WTC11 (cell line): ENCODE results near the gene DCUN1D2. TPM values are rescaled to one million over a fixed set of nuclear protein-coding genes. Genes with fewer than 3 reads are reported as not detected.

ENCODE experiments used
- ATAC-seq: fragments of 200-7000 bp; cut with Tn5 transposase; 2 replicates; pipeline ENCODE4 v1.10.0; 2021; ENCODE audit warnings: mild to moderate bottlenecking, moderate library complexity
- CTCF ChIA-PET: fragments of 300-600 bp; sonication (Branson Sonifier 250); formaldehyde crosslinking; loops from one replicate; lab custom pipeline; 2021; ENCODE audit warnings: antibody characterized with exemption; lab: Charles Lee
- POLR2A ChIA-PET: fragments of 350-600 bp; sonication (Branson Sonifier 250); formaldehyde crosslinking; loops from one replicate; lab custom pipeline; 2021; ENCODE audit warnings: antibody characterized with exemption; lab: Charles Lee
- DNase-seq: peaks from one replicate; pipeline ENCODE4 v3.0.0; 2021; ENCODE audit warnings: low spot score
- H3K27ac Mint-ChIP-seq: 2 replicates; pipeline ENCODE4 v1.8.0; 2021; ENCODE audit warnings: mixed read lengths
- H3K27me3 Mint-ChIP-seq: 2 replicates; pipeline ENCODE4 v1.8.0; 2021; ENCODE audit warnings: low read depth, mild to moderate bottlenecking, moderate library complexity, mixed read lengths
- H3K36me3 Mint-ChIP-seq: 2 replicates; pipeline ENCODE4 v1.8.0; 2021; ENCODE audit warnings: mixed read lengths
- H3K4me1 Mint-ChIP-seq: 2 replicates; pipeline ENCODE4 v1.8.0; 2022; ENCODE audit warnings: mixed read lengths
- H3K4me3 Mint-ChIP-seq: 2 replicates; pipeline ENCODE4 v1.8.0; 2021; ENCODE audit warnings: mild to moderate bottlenecking, moderate library complexity, mixed read lengths
- H3K9me3 Mint-ChIP-seq: 2 replicates; pipeline ENCODE4 v1.8.0; 2021; ENCODE audit warnings: mixed read lengths
- ATF2 ChIP-seq: sonication (generic); formaldehyde crosslinking; IDR thresholded peaks from 2 replicates; pipeline ENCODE4 v1.8.1; 2022; ENCODE audit warnings: low read depth, missing genetic modification reagents, borderline replicate concordance
- ELF4 ChIP-seq: sonication (generic); formaldehyde crosslinking; IDR thresholded peaks from 2 replicates; pipeline ENCODE4 v1.8.1; 2022; ENCODE audit warnings: low read depth, mild to moderate bottlenecking, moderate library complexity, missing genetic modification reagents
- ERG ChIP-seq: fragments of 250-450 bp; sonication (Bioruptor Pico); IDR thresholded peaks from 2 replicates; pipeline ENCODE4 v1.8.0; 2021; ENCODE audit warnings: mild to moderate bottlenecking
- ESRRA ChIP-seq: sonication (generic); formaldehyde crosslinking; IDR thresholded peaks from 2 replicates; pipeline ENCODE4 v1.8.1; 2022; ENCODE audit warnings: mild to moderate bottlenecking, missing genetic modification reagents, borderline replicate concordance
- HMGXB4 ChIP-seq: sonication (generic); formaldehyde crosslinking; IDR thresholded peaks from 2 replicates; pipeline ENCODE4 v1.8.1; 2023; ENCODE audit warnings: mild to moderate bottlenecking, moderate library complexity, missing genetic modification reagents
- NR1H2 ChIP-seq: sonication (generic); formaldehyde crosslinking; IDR thresholded peaks from 2 replicates; pipeline ENCODE4 v1.9.0; 2021; ENCODE audit warnings: mild to moderate bottlenecking, moderate library complexity, missing genetic modification reagents
- OVOL2 ChIP-seq: fragments of 250-450 bp; sonication (Bioruptor Pico); IDR thresholded peaks from 2 replicates; pipeline ENCODE4 v1.9.0; 2021; ENCODE audit warnings: mild to moderate bottlenecking, borderline replicate concordance
- SMAD4 ChIP-seq: sonication (generic); formaldehyde crosslinking; IDR thresholded peaks from 2 replicates; pipeline ENCODE4 v1.8.0; 2022; ENCODE audit warnings: mild to moderate bottlenecking, missing genetic modification reagents
- STAT6 ChIP-seq: sonication (generic); formaldehyde crosslinking; conservative IDR thresholded peaks from 2 replicates; pipeline ENCODE4 v1.8.1; 2023; ENCODE audit warnings: mild to moderate bottlenecking, low read depth, missing genetic modification reagents, moderate library complexity
- TEAD1 ChIP-seq: sonication (generic); formaldehyde crosslinking; IDR thresholded peaks from 2 replicates; pipeline ENCODE4 v1.8.0; 2022; ENCODE audit warnings: mild to moderate bottlenecking, missing genetic modification reagents
- TP53 ChIP-seq: sonication (generic); formaldehyde crosslinking; IDR thresholded peaks from 2 replicates; pipeline ENCODE4 v1.8.1; 2023; ENCODE audit warnings: mild to moderate bottlenecking, missing genetic modification reagents
- ZMAT4 ChIP-seq: fragments of 250-450 bp; sonication (Bioruptor Pico); IDR thresholded peaks from 2 replicates; pipeline ENCODE4 v1.9.0; 2021; ENCODE audit warnings: mild to moderate bottlenecking
- ZNF263 ChIP-seq: sonication (generic); formaldehyde crosslinking; IDR thresholded peaks from 2 replicates; pipeline ENCODE4 v1.8.1; 2022; ENCODE audit warnings: low read depth, mild to moderate bottlenecking, moderate library complexity, missing genetic modification reagents
- ZNF317 ChIP-seq: sonication (generic); formaldehyde crosslinking; IDR thresholded peaks from 2 replicates; pipeline ENCODE4 v1.8.1; 2023; ENCODE audit warnings: low read depth, mild to moderate bottlenecking, moderate library complexity, missing genetic modification reagents, borderline replicate concordance
- ZNF423 ChIP-seq: fragments of 250-450 bp; sonication (Bioruptor Pico); IDR thresholded peaks from 2 replicates; pipeline ENCODE4 v2.1.2; 2022; ENCODE audit warnings: mild to moderate bottlenecking, moderate library complexity
- ZNF425 ChIP-seq: fragments of 250-450 bp; sonication (Bioruptor Pico); conservative IDR thresholded peaks from 2 replicates; pipeline ENCODE4 v1.9.0; 2021; ENCODE audit warnings: mild to moderate bottlenecking
- ZNF671 ChIP-seq: fragments of 250-450 bp; sonication (Bioruptor Pico); IDR thresholded peaks from 2 replicates; pipeline ENCODE4 v1.8.0; 2021; ENCODE audit warnings: mild to moderate bottlenecking
- total RNA-seq: library from RNA; stranded (reverse); gene quantifications from 3 replicates; pipeline ENCODE4 v1.2.3, GENCODE V29; 2021

Gene DCUN1D2
- total RNA-seq, 1 experiment from 2014 or later, result 42.5 TPM

- DNase-seq, result no peak
- Mint-ChIP-seq H3K4me1 (no peaks in the 10 kb centered on the region), H3K27me3 (no peaks in the 10 kb centered on the region), H3K36me3 (peaks cover 69% of the 10 kb centered on the region), H3K27ac (no peak overlapping the region), H3K4me3 (no peak overlapping the region), H3K9me3 (no peaks in the 10 kb centered on the region)
- TF ChIP-seq NR1H2 (no peak), ZMAT4 (CRISPR knock-in tag) (no peak), ZNF317 (CRISPR knock-in tag) (no peak)
- ChIA-PET POLR2A (no interaction called here), CTCF (interaction anchor here (1.0 kb wide), 1 partner anchor 29 kb away, joined by 3 read pairs; no protein-coding TSS in a partner anchor)
- no peak for ATAC-seq
These were observed 29.9 kb downstream of the DCUN1D2 start for GRCh38 chr13:113460599-113460998.

- Mint-ChIP-seq H3K9me3 (no peaks in the 10 kb centered on the region), H3K27me3 (no peaks in the 10 kb centered on the region), H3K4me3 (no peak overlapping the region), H3K27ac (no peak overlapping the region), H3K36me3 (peaks cover 69% of the 10 kb centered on the region), H3K4me1 (no peaks in the 10 kb centered on the region)
- no peak for ATAC-seq
- TF ChIP-seq ZNF263 (CRISPR knock-in tag), result no peak
- TF ChIP-seq TEAD1 (CRISPR knock-in tag), result no peak
- no peak for TF ChIP-seq ZNF425 (CRISPR knock-in tag)
- TF ChIP-seq ZNF671 (CRISPR knock-in tag), result no peak
- no peak for TF ChIP-seq ERG (CRISPR knock-in tag)
- no peak for TF ChIP-seq SMAD4 (CRISPR knock-in tag)
- no peak for TF ChIP-seq TP53
- TF ChIP-seq OVOL2, result no peak
- TF ChIP-seq ESRRA, result no peak
- TF ChIP-seq ATF2, result no peak
- no peak for TF ChIP-seq ELF4 (CRISPR knock-in tag)
- POLR2A ChIA-PET, result no interaction called here
- CTCF ChIA-PET, result interaction anchor here (1.0 kb wide), 1 partner anchor 29 kb away, joined by 3 read pairs; no protein-coding TSS in a partner anchor
- DNase-seq, result no peak
These were observed 30.4 kb downstream of the DCUN1D2 start for GRCh38 chr13:113460064-113460555.

GRCh38 chr13:113458253-113459065 is 32.1 kb downstream of the DCUN1D2 start:
- H3K9me3 Mint-ChIP-seq, result no peaks in the 10 kb centered on the region
- ChIA-PET POLR2A (no interaction called here), CTCF (interaction anchor here (0.6 to 3.6 kb wide), 10 partner anchors 29 to 159 kb away, joined by 3 to 29 read pairs (median 4); partner anchors contain the start of gene DCUN1D2)
- H3K36me3 Mint-ChIP-seq, result peaks cover 67% of the 10 kb centered on the region
- DNase-seq (peak; percentile 42), ATAC-seq (peak; percentile 55)
- H3K27me3 Mint-ChIP-seq, result no peaks in the 10 kb centered on the region
- no peaks in the 10 kb centered on the region for H3K4me1 Mint-ChIP-seq
- TF ChIP-seq STAT6 (CRISPR knock-in tag) (no peak), ZNF423 (CRISPR knock-in tag) (peak; percentile 74), HMGXB4 (CRISPR knock-in tag) (no peak)
- H3K27ac Mint-ChIP-seq, result peak overlapping the region; percentile 87
- H3K4me3 Mint-ChIP-seq, result no peak overlapping the region
